ENCODE data around the gene LHFPL6. TPM values are rescaled to one million over a fixed set of nuclear protein-coding genes. Genes with fewer than 3 reads are reported as not detected.

Gene LHFPL6
- total RNA-seq, 3 donors from 2014 or later = 4.9 to 26.1 (median 8.3) TPM

- Histone ChIP-seq H3K36me3 (ENCODE audit: low read depth) (no peaks in the 10 kb centered on the region), H3K9me3 (no peaks in the 10 kb centered on the region), H3K4me1 (ENCODE audit: low read depth) (no peaks in the 10 kb centered on the region), H3K4me3 (no peak overlapping the region)
- TF ChIP-seq CTCF (IDR thresholded peaks at IDR 0.05) = no peak
- intact Hi-C loops (cut with DNase I, micrococcal nuclease) = no loop called here
- ATAC-seq (no peak), DNase-seq (no peak)
These were observed 201.2 kb downstream of the LHFPL6 start for GRCh38 chr13:39401756-39402155.

- Histone ChIP-seq H3K4me3 (no peak overlapping the region), H3K4me1 (ENCODE audit: low read depth) (no peaks in the 10 kb centered on the region), H3K36me3 (ENCODE audit: low read depth) (no peaks in the 10 kb centered on the region), H3K9me3 (no peaks in the 10 kb centered on the region)
- DNase-seq (no peak), ATAC-seq (no peak)
- TF ChIP-seq CTCF (IDR thresholded peaks at IDR 0.05) = no peak
- intact Hi-C loops (cut with DNase I, micrococcal nuclease) = no loop called here
These were observed 201.8 kb downstream of the LHFPL6 start for GRCh38 chr13:39401046-39401705.

GRCh38 chr13:39399102-39399501, 203.9 kb downstream of the LHFPL6 start:
- no peak for ATAC-seq
- DNase-seq = no peak
- intact Hi-C loops (cut with DNase I, micrococcal nuclease) = no loop called here
- H3K36me3 ChIP-seq (ENCODE audit: low read depth) = no peaks in the 10 kb centered on the region
- TF ChIP-seq CTCF (IDR thresholded peaks at IDR 0.05) = no peak
- H3K9me3 ChIP-seq = no peaks in the 10 kb centered on the region
- no peak overlapping the region for H3K4me3 ChIP-seq
- H3K4me1 ChIP-seq (ENCODE audit: low read depth) = no peaks in the 10 kb centered on the region

GRCh38 chr13:39397896-39398265, 205.1 kb downstream of the LHFPL6 start:
- intact Hi-C loops (cut with DNase I, micrococcal nuclease) = no loop called here
- Histone ChIP-seq H3K36me3 (ENCODE audit: low read depth) (no peaks in the 10 kb centered on the region), H3K9me3 (no peaks in the 10 kb centered on the region), H3K4me1 (ENCODE audit: low read depth) (no peaks in the 10 kb centered on the region), H3K4me3 (no peak overlapping the region)
- no peak for TF ChIP-seq CTCF (IDR thresholded peaks at IDR 0.05)
- DNase-seq (no peak), ATAC-seq (no peak)

GRCh38 chr13:39397226-39397895, 205.6 kb downstream of the LHFPL6 start:
- no peaks in the 10 kb centered on the region for H3K9me3 ChIP-seq
- ATAC-seq (no peak), DNase-seq (no peak)
- TF ChIP-seq CTCF (IDR thresholded peaks at IDR 0.05) = no peak
- H3K4me1 ChIP-seq (ENCODE audit: low read depth) = no peaks in the 10 kb centered on the region
- no peaks in the 10 kb centered on the region for H3K36me3 ChIP-seq (ENCODE audit: low read depth)
- H3K4me3 ChIP-seq = no peak overlapping the region
- intact Hi-C loops (cut with DNase I, micrococcal nuclease) = no loop called here
